Activated naive CD4-positive, alpha-beta T cell treated with anti-CD3 and anti-CD28 coated beads, Interleukin-2, amount 50 U/mL, for 24 hours (primary cell): ENCODE measurements around the gene KCNIP4.

Experiments used
- H3K27ac Mint-ChIP-seq: one replicate; pipeline ENCODE4 v1.8.0; 2021; ENCODE audit warnings: mild to moderate bottlenecking, mixed read lengths
- H3K27me3 Mint-ChIP-seq: one replicate; pipeline ENCODE4 v1.8.0; 2021; ENCODE audit warnings: mixed read lengths
- H3K36me3 Mint-ChIP-seq: one replicate; pipeline ENCODE4 v1.8.0; 2021; ENCODE audit warnings: mixed read lengths
- H3K4me1 Mint-ChIP-seq: one replicate; pipeline ENCODE4 v1.8.0; 2021; ENCODE audit warnings: mixed read lengths
- H3K4me3 Mint-ChIP-seq: one replicate; pipeline ENCODE4 v1.8.0; 2021; ENCODE audit warnings: mild to moderate bottlenecking, mixed read lengths
- H3K9me3 Mint-ChIP-seq: one replicate; pipeline ENCODE4 v1.8.0; 2021; ENCODE audit warnings: mixed read lengths

The KCNIP4 gene

DNA sequence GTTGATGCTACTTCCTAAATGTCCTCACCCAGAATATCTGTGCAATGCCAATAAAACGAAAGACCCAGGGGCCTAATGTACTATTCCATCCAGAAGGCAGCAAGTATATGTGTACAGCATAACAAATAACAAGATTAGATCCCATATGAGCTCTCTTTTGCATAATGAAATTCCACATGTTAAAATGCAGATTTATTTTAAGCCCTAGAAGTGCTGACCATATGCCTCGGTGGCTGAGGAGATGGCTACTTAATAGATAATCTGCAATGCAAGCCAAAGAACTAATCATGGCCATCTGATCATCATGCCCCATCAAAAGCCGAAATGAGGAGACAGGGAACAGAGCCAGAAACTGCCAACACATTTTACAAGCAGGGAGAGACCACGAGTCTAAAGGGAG is 293.5 kb downstream of the KCNIP4 start:
- H3K4me1 Mint-ChIP-seq: no peaks in the 10 kb centered on the region

GRCh38 chr4:21652508-21653231 is 295.9 kb downstream of the KCNIP4 start:
- Mint-ChIP-seq H3K9me3 (peaks cover 5% of the 10 kb centered on the region), H3K4me3 (no peak overlapping the region), H3K36me3 (no peaks in the 10 kb centered on the region), H3K4me1 (no peaks in the 10 kb centered on the region), H3K27me3 (no peaks in the 10 kb centered on the region), H3K27ac (no peak overlapping the region)

More for the DNA sequence above, 293.5 kb downstream of the KCNIP4 start:
- Mint-ChIP-seq H3K27me3 (no peaks in the 10 kb centered on the region), H3K4me3 (no peak overlapping the region), H3K9me3 (peaks cover 5% of the 10 kb centered on the region), H3K36me3 (no peaks in the 10 kb centered on the region), H3K27ac (no peak overlapping the region)

DNA sequence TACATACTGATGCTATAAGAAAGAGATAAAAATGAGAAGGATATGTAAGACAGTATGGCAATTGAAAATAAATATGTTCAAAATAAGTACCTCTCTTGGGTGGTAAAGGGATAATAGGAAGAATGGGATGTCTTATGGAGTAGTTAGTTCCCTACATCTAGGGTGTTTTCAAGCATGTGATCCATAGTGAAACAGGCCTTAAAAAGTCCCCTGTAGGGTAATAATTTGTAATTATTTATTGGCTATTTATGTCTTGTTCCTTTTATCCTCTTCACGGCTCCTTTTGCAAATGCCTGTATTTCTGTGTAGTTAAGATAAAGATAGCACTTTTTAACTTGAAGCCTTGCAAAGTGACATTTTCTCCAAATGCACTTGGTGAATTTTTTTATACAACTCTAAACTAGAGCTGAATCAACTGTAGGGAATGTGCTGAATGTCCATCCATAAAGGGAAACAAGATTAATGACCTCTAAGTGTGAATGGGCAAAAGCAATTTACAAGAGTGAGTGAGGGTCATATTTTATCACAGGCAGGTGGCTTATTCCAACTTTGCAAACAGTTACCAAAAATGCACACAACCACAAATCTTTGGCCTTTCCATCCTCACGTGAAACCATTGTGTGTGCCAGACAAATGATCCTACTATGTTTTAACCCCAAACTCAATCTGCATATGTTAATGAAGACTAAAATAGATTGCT is 299.0 kb downstream of the KCNIP4 start:
- Mint-ChIP-seq H3K4me1 (no peaks in the 10 kb centered on the region), H3K4me3 (no peak overlapping the region), H3K36me3 (no peaks in the 10 kb centered on the region), H3K9me3 (peaks cover 5% of the 10 kb centered on the region), H3K27ac (no peak overlapping the region), H3K27me3 (no peaks in the 10 kb centered on the region)

- H3K4me3 Mint-ChIP-seq: no peak overlapping the region
- H3K9me3 Mint-ChIP-seq: no peaks in the 10 kb centered on the region
- no peaks in the 10 kb centered on the region for H3K36me3 Mint-ChIP-seq
- no peaks in the 10 kb centered on the region for H3K27me3 Mint-ChIP-seq
- H3K27ac Mint-ChIP-seq: no peak overlapping the region
- no peaks in the 10 kb centered on the region for H3K4me1 Mint-ChIP-seq
Observed at GRCh38 chr4:21645776-21646175, 302.8 kb downstream of the KCNIP4 start.

DNA sequence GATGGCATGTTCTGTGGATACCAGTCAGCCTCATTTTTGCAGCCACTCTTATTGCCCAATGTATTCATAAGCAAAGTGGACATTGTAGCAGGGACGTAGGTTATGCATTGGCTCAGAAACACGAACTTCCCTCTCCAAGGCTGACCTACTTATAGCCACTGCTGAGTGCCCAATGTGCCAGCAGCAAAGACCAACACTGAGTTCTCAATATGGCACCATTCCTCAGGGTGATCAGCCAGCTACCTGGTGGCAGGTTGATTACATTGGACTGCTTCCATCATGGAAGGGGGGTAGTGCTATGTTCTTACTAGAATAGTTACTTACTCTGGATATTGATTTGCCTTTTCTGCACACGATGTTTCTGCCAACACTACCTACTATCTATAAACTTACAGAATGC is 306.9 kb downstream of the KCNIP4 start:
- H3K4me3 Mint-ChIP-seq: no peak overlapping the region
- no peak overlapping the region for H3K27ac Mint-ChIP-seq
- H3K36me3 Mint-ChIP-seq: no peaks in the 10 kb centered on the region
- no peaks in the 10 kb centered on the region for H3K4me1 Mint-ChIP-seq
- no peaks in the 10 kb centered on the region for H3K9me3 Mint-ChIP-seq
- no peaks in the 10 kb centered on the region for H3K27me3 Mint-ChIP-seq

DNA sequence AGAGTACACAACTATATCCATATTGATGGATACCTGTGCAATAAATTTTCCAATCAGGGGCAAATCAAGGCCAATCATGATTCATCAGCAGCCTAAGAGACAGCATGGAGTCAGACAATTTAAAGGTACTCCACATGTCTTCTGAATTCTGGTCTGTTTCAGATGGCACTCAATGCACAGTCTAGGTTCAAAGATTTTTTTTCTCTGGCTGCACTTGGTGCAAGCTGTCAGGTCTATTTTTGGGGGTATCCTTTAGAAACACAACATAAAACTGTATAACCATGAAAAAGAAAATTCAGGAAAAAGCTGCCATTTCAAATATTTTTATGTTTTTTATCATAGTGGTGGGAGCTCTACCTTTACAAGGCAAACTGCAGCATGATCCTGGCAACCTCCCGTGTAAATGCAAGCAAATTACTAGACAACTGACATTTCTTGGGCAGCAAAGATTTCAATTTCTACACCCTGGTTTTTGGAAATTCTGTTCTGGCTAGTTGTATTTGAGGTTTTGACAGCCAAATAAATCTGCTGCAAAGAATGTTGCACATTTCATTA is 310.3 kb downstream of the KCNIP4 start:
- no peaks in the 10 kb centered on the region for H3K36me3 Mint-ChIP-seq
- H3K9me3 Mint-ChIP-seq: no peaks in the 10 kb centered on the region
- no peak overlapping the region for H3K27ac Mint-ChIP-seq
- no peaks in the 10 kb centered on the region for H3K27me3 Mint-ChIP-seq
- H3K4me1 Mint-ChIP-seq: no peaks in the 10 kb centered on the region
- H3K4me3 Mint-ChIP-seq: no peak overlapping the region

GRCh38 chr4:21628916-21629610 is 319.5 kb downstream of the KCNIP4 start:
- H3K4me1 Mint-ChIP-seq: no peaks in the 10 kb centered on the region
- H3K4me3 Mint-ChIP-seq: no peak overlapping the region
- H3K27me3 Mint-ChIP-seq: peaks cover 1% of the 10 kb centered on the region
- no peaks in the 10 kb centered on the region for H3K9me3 Mint-ChIP-seq
- no peak overlapping the region for H3K27ac Mint-ChIP-seq
- no peaks in the 10 kb centered on the region for H3K36me3 Mint-ChIP-seq

- Mint-ChIP-seq H3K27ac (no peak overlapping the region), H3K36me3 (no peaks in the 10 kb centered on the region), H3K4me3 (no peak overlapping the region), H3K27me3 (peaks cover 1% of the 10 kb centered on the region), H3K9me3 (no peaks in the 10 kb centered on the region), H3K4me1 (no peaks in the 10 kb centered on the region)
Observed at GRCh38 chr4:21628116-21628670, 320.4 kb downstream of the KCNIP4 start.

DNA sequence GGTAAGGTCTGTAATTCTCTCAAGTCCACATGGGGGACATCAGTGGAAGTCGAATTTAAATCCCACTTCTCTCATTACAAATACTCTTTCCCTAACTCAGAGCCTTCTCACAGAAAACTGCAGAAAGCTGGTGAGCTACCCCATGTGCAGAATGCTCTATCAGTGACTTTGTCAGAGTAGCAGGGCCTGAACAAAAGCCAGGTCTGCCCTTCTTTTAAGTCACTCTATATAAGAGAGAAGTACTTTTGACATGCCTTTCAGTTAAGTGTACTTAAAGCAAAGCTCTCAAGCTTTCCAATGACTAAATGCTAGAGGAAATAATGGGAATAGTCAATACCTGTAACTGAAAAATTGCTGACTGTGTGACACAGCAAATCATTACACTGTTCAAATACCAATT is 323.1 kb downstream of the KCNIP4 start:
- no peak overlapping the region for H3K4me3 Mint-ChIP-seq
- H3K27me3 Mint-ChIP-seq: no peaks in the 10 kb centered on the region
- H3K9me3 Mint-ChIP-seq: no peaks in the 10 kb centered on the region
- H3K36me3 Mint-ChIP-seq: no peaks in the 10 kb centered on the region
- no peaks in the 10 kb centered on the region for H3K4me1 Mint-ChIP-seq
- H3K27ac Mint-ChIP-seq: no peak overlapping the region

DNA sequence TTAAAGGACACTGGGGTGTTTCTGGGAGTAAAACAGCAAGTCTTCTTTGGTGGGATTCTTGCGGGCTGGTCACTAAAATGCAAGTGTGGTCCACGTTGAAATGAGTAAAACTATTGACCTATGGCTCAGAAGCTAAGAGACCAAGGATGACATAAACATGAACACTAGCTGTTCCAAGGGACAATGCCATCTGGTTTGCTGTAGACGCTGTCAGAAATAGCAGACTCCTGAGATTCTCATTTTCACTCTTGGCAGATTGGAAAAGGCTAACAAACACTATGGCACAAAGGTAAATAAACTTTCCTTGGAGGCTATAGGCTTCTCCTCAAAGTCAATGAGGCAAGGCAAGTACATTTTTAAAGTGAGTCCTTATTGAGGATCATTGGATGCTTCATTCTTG is 343.6 kb downstream of the KCNIP4 start:
- Mint-ChIP-seq H3K4me1 (no peaks in the 10 kb centered on the region), H3K4me3 (no peak overlapping the region), H3K27ac (no peak overlapping the region), H3K36me3 (no peaks in the 10 kb centered on the region), H3K27me3 (no peaks in the 10 kb centered on the region), H3K9me3 (peaks cover 17% of the 10 kb centered on the region)

DNA sequence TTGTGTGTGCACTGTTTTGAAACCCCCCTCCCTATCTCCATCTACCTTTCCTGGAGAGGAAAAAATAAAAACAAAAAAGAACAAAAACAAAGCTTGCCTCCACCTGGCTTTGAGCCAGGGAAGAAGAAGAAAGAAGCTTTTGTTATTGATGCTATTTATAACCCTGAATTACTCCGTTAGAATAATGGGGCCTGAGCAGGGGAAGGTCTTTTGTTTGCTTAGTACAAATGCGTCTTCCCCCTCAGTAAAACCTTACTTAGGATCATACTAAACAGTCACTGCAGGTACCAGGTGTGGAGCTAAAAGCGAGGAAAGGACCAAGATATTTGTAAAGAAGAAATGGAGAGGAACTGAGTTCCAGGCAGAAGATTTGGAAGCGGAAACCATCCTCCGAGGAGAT is 352.1 kb downstream of the KCNIP4 start:
- H3K36me3 Mint-ChIP-seq: no peaks in the 10 kb centered on the region
- H3K4me1 Mint-ChIP-seq: no peaks in the 10 kb centered on the region
- no peak overlapping the region for H3K4me3 Mint-ChIP-seq
- H3K27ac Mint-ChIP-seq: no peak overlapping the region
- peaks cover 6% of the 10 kb centered on the region for H3K9me3 Mint-ChIP-seq
- H3K27me3 Mint-ChIP-seq: no peaks in the 10 kb centered on the region

DNA sequence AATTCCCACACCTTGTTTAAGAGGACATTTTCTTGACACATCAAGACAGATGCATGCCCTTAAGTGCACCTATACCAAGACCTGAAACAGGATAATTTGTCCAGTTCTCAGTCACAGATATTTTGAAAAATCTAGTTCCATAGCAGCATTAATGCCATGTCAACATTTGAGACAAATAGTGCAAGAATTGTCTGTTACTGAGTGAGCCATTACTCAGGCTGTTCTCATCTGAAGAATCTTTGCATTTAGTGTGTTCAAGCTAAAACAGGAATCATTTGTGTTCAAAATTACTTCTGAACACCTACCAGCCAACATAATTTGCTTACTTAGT is 354.9 kb downstream of the KCNIP4 start:
- Mint-ChIP-seq H3K27me3 (no peaks in the 10 kb centered on the region), H3K27ac (no peak overlapping the region), H3K36me3 (no peaks in the 10 kb centered on the region), H3K4me1 (no peaks in the 10 kb centered on the region), H3K4me3 (no peak overlapping the region), H3K9me3 (peaks cover 6% of the 10 kb centered on the region)

- Mint-ChIP-seq H3K9me3 (peaks cover 6% of the 10 kb centered on the region), H3K36me3 (no peaks in the 10 kb centered on the region)
Observed at GRCh38 chr4:21592970-21593670, 355.5 kb downstream of the KCNIP4 start.

GRCh38 chr4:21577056-21577455 is 371.5 kb downstream of the KCNIP4 start:
- no peaks in the 10 kb centered on the region for H3K27me3 Mint-ChIP-seq
- H3K4me1 Mint-ChIP-seq: no peaks in the 10 kb centered on the region
- peaks cover 9% of the 10 kb centered on the region for H3K9me3 Mint-ChIP-seq
- H3K27ac Mint-ChIP-seq: no peak overlapping the region
- no peaks in the 10 kb centered on the region for H3K36me3 Mint-ChIP-seq
- H3K4me3 Mint-ChIP-seq: no peak overlapping the region

More at GRCh38 chr4:21592970-21593670, 355.5 kb downstream of the KCNIP4 start:
- Mint-ChIP-seq H3K4me3 (no peak overlapping the region), H3K4me1 (no peaks in the 10 kb centered on the region), H3K27ac (no peak overlapping the region), H3K27me3 (no peaks in the 10 kb centered on the region)

DNA sequence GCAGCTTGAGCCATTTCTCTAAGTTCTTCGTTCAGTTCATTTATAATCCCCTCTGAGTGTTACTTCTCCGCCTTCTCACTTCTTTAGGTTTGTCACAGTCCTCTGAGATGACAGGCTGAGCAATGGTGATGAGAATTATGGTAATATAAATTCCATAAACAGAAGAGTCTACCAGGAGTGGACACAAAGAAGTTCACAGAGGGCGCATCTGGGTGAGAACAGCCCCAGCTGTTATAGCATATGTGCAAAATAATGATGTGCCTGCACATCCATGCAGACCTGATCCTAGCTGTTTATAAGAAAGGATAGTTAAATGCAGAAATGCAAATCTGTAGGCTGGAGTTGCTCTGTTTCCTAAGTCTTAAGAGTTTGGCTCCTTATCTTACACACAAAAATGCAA is 377.5 kb downstream of the KCNIP4 start:
- H3K9me3 Mint-ChIP-seq: no peaks in the 10 kb centered on the region
- H3K4me3 Mint-ChIP-seq: no peak overlapping the region
- H3K27ac Mint-ChIP-seq: no peak overlapping the region
- H3K36me3 Mint-ChIP-seq: no peaks in the 10 kb centered on the region
- no peaks in the 10 kb centered on the region for H3K27me3 Mint-ChIP-seq
- no peaks in the 10 kb centered on the region for H3K4me1 Mint-ChIP-seq
